PC-9 (cell line): ENCODE measurements around the gene TMCC1. TPM values are rescaled to one million over a fixed set of nuclear protein-coding genes. Genes with fewer than 3 reads are reported as not detected.

Source experiments
- BruUV-seq: library from RNA; stranded (reverse); fragments of 400-500 nt; replicated peaks from 2 replicates; lab custom pipeline; 2021; lab: Mats Ljungman, UMichigan
- CTCF ChIA-PET: fragments of 300-600 bp; sonication (Branson Sonifier 250); formaldehyde crosslinking; loops from one replicate; lab custom pipeline; 2022; ENCODE audit warnings: antibody characterized with exemption; lab: Charles Lee
- POLR2A ChIA-PET: fragments of 300-600 bp; sonication (Branson Sonifier 250); formaldehyde crosslinking; loops from one replicate; lab custom pipeline; 2022; ENCODE audit warnings: antibody characterized with exemption; ENCODE audit not compliant: unreplicated experiment; lab: Charles Lee
- DNase-seq, 2 experiments: peaks; one replicate each; pipeline versions ENCODE4 v3.0.0 to v3.0.0-alpha.2; 2015 to 2022; ENCODE audit warnings: mixed read lengths in 1 of 2
- H2AFZ ChIP-seq: fragments of 200-600 bp; sonication (generic); 2 replicates; pipeline ENCODE4 v1.8.1; 2017; ENCODE audit warnings: antibody characterized with exemption
- H3F3A ChIP-seq: fragments of 200-600 bp; sonication (generic); 2 replicates; pipeline ENCODE4 v1.8.1; 2017; ENCODE audit warnings: antibody characterized with exemption, mild to moderate bottlenecking, low read depth; ENCODE audit not compliant: insufficient read depth
- H3K27ac ChIP-seq: fragments of 200-600 bp; sonication (generic); 2 replicates; pipeline ENCODE4 v1.6.1; 2016; ENCODE audit warnings: mixed run types
- H3K27me3 ChIP-seq: fragments of 200-600 bp; sonication (generic); 2 replicates; pipeline ENCODE4 v1.6.1; 2016; ENCODE audit warnings: low read depth, mixed run types; ENCODE audit not compliant: insufficient read depth
- H3K36me3 ChIP-seq: fragments of 200-600 bp; sonication (generic); 2 replicates; pipeline ENCODE4 v1.6.1; 2016; ENCODE audit warnings: low read depth, mixed run types
- H3K4me1 ChIP-seq: fragments of 200-600 bp; sonication (generic); replicated peaks from 2 replicates; pipeline ENCODE4 v1.6.1; 2016; ENCODE audit warnings: mixed run types; ENCODE audit not compliant: insufficient read depth
- H3K4me2 ChIP-seq: fragments of 200-600 bp; sonication (generic); 2 replicates; pipeline ENCODE4 v1.6.1; 2017; ENCODE audit warnings: mixed run types
- H3K4me3 ChIP-seq: fragments of 200-600 bp; sonication (generic); 2 replicates; pipeline ENCODE4 v1.6.1; 2016; ENCODE audit warnings: mixed run types
- H3K79me2 ChIP-seq: fragments of 200-600 bp; sonication (generic); 2 replicates; pipeline ENCODE4 v1.6.1; 2017; ENCODE audit warnings: low read depth, mixed run types
- H3K9me2 ChIP-seq: fragments of 200-600 bp; sonication (generic); 2 replicates; pipeline ENCODE4 v1.8.1; 2017; ENCODE audit warnings: mild to moderate bottlenecking; ENCODE audit not compliant: insufficient read depth
- H3K9me3 ChIP-seq: fragments of 200-600 bp; sonication (generic); 2 replicates; pipeline ENCODE4 v1.8.1; 2016; ENCODE audit warnings: low read depth; ENCODE audit not compliant: insufficient read depth
- H4K20me1 ChIP-seq: fragments of 200-600 bp; sonication (generic); 2 replicates; pipeline ENCODE4 v1.8.1; 2017; ENCODE audit not compliant: insufficient read depth
- CTCF ChIP-seq: fragments of 200-600 bp; sonication (generic); conservative IDR thresholded peaks from 2 replicates; pipeline ENCODE4 v1.6.1; 2017; ENCODE audit warnings: mixed run types, antibody characterized with exemption, mild to moderate bottlenecking, moderate library complexity
- EZH2 ChIP-seq: fragments of 200-600 bp; sonication (generic); IDR thresholded peaks from 2 replicates; pipeline ENCODE4 v1.8.0; 2017; ENCODE audit warnings: antibody characterized with exemption, low read depth
- intact Hi-C: fragments of 100-400 bp; cut with micrococcal nuclease; formaldehyde crosslinking; loops from one replicate; pipeline ENCODE4 v1.10.0; 2022; ENCODE audit not compliant: unreplicated experiment
- total RNA-seq: library from RNA; stranded (reverse); gene quantifications from 2 replicates; pipeline ENCODE4 v1.2.3, GENCODE V29; 2021

Gene TMCC1
- total RNA-seq, 1 experiment from 2014 or later, result 41.4 TPM

- Histone ChIP-seq H3K36me3 (no peaks in the 10 kb centered on the region), H3K27ac (no peak overlapping the region), H4K20me1 (no peaks in the 10 kb centered on the region), H3F3A (peaks cover 4% of the 10 kb centered on the region), H3K27me3 (no peaks in the 10 kb centered on the region), H3K9me3 (no peaks in the 10 kb centered on the region), H3K4me1 (no peaks in the 10 kb centered on the region), H2AFZ (no peak overlapping the region), H3K4me2 (no peak overlapping the region), H3K79me2 (no peaks in the 10 kb centered on the region), H3K9me2 (no peaks in the 10 kb centered on the region), H3K4me3 (no peak overlapping the region)
- no TSS peak for BruUV-seq
- no peak for DNase-seq
- TF ChIP-seq EZH2, result no peak
- no peak for TF ChIP-seq CTCF
- POLR2A ChIA-PET, result no interaction called here
- CTCF ChIA-PET, result no interaction called here
- intact Hi-C loops, result no loop called here
Measured at GRCh38 chr3:129615751-129616281, 277.7 kb downstream of the TMCC1 start.

GRCh38 chr3:129614927-129615363 lies 278.6 kb downstream of the TMCC1 start:
- CTCF ChIA-PET, result no interaction called here
- H2AFZ ChIP-seq, result no peak overlapping the region
- H3K4me1 ChIP-seq, result no peaks in the 10 kb centered on the region
- no peak overlapping the region for H3K27ac ChIP-seq
- H3K27me3 ChIP-seq, result no peaks in the 10 kb centered on the region
- no TSS peak for BruUV-seq
- no peaks in the 10 kb centered on the region for H3K9me3 ChIP-seq
- peaks cover 8% of the 10 kb centered on the region for H3F3A ChIP-seq
- DNase-seq, result no peak
- no peak overlapping the region for H3K4me2 ChIP-seq
- no peaks in the 10 kb centered on the region for H3K36me3 ChIP-seq
- intact Hi-C loops, result no loop called here
- TF ChIP-seq CTCF (no peak), EZH2 (no peak)
- no peaks in the 10 kb centered on the region for H3K79me2 ChIP-seq
- POLR2A ChIA-PET, result interaction anchor here (0.6 kb wide), 1 partner anchor 279 kb away, joined by 10 read pairs; the partner anchor contains the start of gene TMCC1
- H4K20me1 ChIP-seq, result no peaks in the 10 kb centered on the region
- no peaks in the 10 kb centered on the region for H3K9me2 ChIP-seq
- H3K4me3 ChIP-seq, result no peak overlapping the region

GRCh38 chr3:129614435-129614834 lies 279.1 kb downstream of the TMCC1 start:
- TF ChIP-seq CTCF, result no peak
- TF ChIP-seq EZH2, result no peak
- no TSS peak for BruUV-seq
- Histone ChIP-seq H3K9me2 (no peaks in the 10 kb centered on the region), H2AFZ (no peak overlapping the region), H3K27me3 (no peaks in the 10 kb centered on the region), H3K79me2 (no peaks in the 10 kb centered on the region), H3K36me3 (no peaks in the 10 kb centered on the region), H3K4me3 (no peak overlapping the region), H3K4me2 (no peak overlapping the region), H3F3A (peaks cover 14% of the 10 kb centered on the region), H4K20me1 (no peaks in the 10 kb centered on the region), H3K9me3 (no peaks in the 10 kb centered on the region), H3K4me1 (no peaks in the 10 kb centered on the region), H3K27ac (no peak overlapping the region)
- POLR2A ChIA-PET, result no interaction called here
- CTCF ChIA-PET, result no interaction called here
- intact Hi-C loops, result no loop called here
- no peak for DNase-seq
